GDM1 (cell line): ENCODE data around the gene PZP.

Source experiments
- DNase-seq: peaks from one replicate; lab custom pipeline; 2025; lab: John Stamatoyannopoulos, UW

PZP gene

GRCh38 chr12:9103050-9103849, 104.9 kb downstream of the PZP start:
- no peak for DNase-seq

GRCh38 chr12:9101018-9101687, 107.0 kb downstream of the PZP start:
- no peak for DNase-seq

GRCh38 chr12:9099552-9100190, 108.5 kb downstream of the PZP start:
- no peak for DNase-seq
